HG03460 (cell line): ENCODE data around the gene ASPG.

Experiments used
- ATAC-seq: cut with Tn5 transposase; IDR thresholded peaks from one replicate; pipeline ENCODE4 v1.9.1; 2021; ENCODE audit not compliant: unreplicated experiment

Gene ASPG

DNA sequence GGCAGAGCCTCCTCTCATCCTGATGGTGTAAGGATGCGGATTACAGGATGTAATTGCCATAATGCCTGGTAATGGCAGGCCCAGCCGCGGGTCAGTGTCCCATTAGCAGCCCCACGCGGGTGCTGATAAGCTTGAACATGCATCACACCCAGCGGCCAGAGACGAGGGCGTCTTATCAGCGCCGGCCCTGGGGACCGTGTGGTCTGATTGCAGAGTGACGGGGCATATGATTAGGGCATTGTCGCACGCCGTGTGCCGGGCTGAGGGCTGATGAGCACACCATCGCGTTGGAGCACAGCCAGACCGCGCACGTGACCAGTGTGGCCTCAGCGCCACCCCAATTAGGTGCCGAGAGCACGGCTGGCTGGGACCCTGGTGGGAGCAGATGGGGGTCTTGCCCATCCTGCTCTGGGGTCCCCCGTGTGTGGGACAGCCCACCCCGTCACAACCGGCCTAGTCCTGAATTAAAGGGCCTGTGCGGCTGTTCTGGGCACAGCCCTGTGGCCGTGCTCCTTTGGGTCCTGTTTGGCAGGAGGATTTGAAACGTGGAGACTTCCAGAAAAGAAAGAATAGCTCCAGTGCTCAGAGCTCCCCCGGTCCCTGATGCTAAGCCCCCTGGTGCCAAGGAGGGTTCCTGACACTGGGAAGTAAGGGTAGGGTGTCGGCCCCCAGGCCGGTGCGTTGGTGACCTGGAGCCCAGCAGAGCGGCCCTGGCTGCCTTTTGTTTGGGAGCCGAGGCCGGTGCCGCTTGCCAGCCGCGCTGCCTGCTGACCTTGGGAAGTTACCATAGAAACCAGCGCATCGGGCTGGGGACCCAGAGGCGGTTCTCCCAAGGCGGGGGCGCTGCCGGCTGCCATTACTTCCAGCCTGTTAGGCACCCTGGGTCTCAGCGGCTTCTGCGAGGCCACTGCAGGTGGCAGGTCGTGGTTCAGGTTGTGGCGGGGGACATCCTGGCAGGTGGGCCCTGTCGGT lies 73.6 kb downstream of the ASPG start:
- ATAC-seq, result no peak

DNA sequence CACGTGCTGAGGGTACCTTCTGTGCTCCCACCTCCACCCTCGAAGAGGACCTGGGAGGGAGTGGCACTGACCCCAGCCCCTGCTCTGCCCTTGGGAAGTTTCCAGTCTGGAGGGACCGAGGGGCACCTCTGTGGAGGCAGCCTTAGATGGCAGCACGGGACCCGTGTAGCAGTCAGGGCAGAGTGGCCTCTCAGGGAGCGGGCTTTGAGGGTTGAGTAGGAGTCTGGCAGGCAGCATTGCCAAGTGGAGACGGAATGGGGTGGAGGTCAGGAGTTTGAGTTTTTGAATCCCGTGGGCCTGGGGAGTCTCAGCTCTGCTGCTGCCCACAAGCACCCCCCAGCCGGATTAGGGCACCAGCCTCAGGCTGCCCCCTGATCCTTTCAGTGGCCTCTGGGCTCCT lies 74.5 kb downstream of the ASPG start:
- no peak for ATAC-seq

DNA sequence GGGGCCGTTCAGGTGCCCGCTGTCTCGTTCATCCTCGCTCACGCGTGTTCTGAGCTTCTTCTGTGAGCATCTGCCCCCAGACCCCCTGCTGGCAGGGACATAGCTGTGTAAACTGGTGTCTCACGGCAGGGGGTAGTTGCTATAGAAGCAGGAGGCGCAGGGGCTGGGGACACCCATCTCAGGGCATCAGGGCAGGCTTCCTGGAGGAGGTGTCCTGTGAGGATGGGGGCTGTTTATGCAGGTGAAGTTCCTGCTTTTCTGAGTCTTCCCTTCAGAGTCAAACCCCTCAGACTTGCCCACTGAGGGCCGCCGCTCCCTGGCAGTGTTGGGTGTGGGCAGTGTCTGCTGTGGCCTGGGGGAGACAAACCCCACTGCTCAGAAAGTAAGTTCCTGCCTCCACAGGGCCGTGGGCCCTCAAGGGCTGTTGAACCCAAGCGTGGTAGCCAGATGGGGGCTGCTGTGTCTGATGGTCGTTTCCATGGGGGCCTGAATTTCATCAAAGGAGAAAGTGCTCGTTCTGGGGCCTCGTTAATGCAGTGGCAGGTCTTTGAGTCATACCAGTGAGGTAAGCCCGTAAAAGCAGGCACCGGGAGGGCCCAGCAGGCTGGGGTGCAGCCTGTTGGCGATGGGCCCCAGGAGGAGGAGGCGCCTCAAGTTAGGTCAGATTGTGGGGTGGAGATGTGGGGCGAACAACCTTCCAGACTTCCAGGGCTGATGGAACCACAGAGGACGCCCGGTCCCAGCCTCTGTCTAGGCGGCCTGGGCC lies 76.3 kb downstream of the ASPG start:
- no peak for ATAC-seq

DNA sequence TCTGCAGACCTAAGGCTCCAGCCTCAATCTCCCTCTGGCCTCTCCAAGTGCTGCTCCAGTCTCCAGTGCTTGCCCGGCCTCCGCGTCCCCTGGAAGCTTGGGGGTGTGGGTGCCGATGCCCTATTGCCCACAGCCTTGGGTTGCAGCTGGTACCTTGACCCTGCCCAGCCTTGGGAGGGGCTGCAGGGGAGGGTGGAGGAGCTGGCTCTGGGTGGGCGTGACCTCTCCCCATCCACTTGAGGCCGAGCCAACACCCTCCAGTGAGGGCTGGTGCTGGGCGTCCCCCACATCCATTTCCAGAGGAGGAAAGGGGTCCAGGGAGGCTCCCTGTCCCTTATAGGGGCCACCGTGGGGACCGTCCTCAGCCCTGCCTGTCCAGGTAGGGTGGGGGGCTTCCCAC lies 77.0 kb downstream of the ASPG start:
- ATAC-seq, result no peak

DNA sequence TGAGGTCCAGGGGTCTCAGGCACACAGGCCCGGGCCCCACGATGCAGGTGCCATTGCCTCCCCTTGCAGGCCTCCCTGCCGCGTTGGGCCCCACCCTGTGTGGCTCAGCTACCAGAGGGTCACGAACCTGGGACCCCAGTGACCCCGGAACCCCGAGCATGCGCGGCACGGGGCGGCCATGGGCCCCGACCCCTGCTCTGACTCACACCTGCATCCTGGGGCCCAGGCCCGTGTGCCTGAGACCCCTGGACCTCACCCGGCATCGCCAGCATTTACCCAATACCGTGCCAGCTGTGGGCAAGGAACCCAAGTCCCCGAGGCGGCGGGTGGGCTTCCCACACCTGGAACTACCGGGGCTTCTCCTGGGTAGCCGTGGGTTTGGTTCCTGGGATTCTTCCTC lies 78.0 kb downstream of the ASPG start:
- no peak for ATAC-seq

DNA sequence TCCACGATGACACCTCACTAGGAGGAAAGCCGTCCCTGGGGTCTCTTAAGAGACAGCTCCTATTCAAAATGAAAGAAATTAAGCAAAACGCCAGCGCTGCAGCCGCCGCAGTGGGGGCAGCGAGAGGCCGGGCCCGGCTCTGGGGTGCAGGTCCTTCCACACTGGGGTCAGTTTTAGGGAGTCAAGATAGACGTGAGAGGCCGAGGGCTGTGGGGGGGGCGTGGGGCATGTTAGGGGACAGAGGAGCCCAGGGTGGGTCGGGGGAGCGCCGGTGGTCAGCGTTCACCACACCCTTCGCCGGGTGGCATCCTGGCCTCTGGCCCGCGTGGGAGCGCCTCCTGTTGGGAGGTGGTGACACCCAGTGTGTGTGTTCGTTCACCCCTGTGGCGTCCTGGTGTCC lies 78.5 kb downstream of the ASPG start:
- no peak for ATAC-seq

DNA sequence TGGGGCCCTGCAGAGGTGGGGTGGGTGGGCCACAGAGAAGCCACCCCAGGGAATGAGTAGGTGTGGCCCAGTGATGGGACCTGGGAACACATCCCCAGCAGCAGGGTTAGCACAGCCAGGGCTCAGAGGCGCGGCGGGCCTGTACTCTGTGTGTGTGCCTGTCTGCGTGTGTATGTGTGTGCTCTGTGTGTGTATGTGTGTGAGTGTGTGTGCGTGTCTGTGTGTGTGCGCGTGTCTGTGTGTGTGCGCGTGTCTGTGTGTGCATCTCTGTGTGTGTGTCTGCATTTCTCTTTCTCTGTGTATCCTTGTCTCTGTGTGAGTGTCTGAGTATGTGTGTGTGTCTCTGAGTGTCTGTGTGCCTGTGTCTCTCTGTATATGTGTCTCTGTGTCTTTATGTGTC lies 79.0 kb downstream of the ASPG start:
- ATAC-seq, result no peak
